ENCODE measurements around the gene PLA2G2E. TPM values are rescaled to one million over a fixed set of nuclear protein-coding genes. Genes with fewer than 3 reads are reported as not detected.

PLA2G2E gene, protein sequence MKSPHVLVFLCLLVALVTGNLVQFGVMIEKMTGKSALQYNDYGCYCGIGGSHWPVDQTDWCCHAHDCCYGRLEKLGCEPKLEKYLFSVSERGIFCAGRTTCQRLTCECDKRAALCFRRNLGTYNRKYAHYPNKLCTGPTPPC
- not detected in 2 replicates for total RNA-seq

DNA sequence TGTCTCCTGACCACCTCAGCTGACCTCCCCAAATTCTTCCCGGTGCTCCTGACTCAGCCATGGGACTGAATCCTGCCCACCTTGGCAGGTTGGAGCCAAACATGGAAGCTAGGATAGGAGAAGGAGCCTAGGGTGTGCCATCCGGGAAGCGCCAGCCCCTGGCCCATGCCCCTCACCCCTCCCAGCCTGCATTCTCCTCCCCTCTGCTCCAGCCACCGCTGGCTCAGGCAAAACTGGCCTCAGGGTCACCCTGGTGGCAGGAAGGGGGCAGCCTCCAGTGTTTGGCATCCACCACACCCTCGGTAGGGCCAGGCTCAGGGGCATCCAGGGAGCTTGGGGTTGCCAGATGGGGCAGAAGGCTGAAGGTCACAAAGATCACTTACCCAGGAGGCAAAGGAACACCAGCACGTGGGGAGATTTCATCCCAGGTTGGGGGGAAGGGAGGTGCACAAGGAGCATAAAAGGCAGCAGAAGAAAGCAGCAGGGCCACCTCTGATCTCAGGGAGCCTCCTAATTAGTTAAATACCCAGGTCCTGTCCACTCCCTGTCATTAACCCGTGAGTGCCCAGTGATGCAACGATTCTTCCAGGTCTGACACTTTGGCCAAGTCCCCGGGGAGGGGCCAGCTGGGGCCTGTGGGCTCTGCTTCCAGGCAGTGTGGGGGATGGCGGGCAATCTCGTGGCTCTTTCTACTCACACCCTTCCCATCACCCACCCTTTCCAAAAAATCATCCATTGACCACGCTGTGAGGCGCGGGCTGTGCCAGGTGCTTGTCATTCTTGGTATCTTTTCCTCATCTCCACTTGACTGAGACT lies at the start of gene PLA2G2E:
PLA2G2E (minus strand) TSS at position 481 of the 816 bp plus-strand sequence; CDS start at position 423, 58 bp downstream.

DNA sequence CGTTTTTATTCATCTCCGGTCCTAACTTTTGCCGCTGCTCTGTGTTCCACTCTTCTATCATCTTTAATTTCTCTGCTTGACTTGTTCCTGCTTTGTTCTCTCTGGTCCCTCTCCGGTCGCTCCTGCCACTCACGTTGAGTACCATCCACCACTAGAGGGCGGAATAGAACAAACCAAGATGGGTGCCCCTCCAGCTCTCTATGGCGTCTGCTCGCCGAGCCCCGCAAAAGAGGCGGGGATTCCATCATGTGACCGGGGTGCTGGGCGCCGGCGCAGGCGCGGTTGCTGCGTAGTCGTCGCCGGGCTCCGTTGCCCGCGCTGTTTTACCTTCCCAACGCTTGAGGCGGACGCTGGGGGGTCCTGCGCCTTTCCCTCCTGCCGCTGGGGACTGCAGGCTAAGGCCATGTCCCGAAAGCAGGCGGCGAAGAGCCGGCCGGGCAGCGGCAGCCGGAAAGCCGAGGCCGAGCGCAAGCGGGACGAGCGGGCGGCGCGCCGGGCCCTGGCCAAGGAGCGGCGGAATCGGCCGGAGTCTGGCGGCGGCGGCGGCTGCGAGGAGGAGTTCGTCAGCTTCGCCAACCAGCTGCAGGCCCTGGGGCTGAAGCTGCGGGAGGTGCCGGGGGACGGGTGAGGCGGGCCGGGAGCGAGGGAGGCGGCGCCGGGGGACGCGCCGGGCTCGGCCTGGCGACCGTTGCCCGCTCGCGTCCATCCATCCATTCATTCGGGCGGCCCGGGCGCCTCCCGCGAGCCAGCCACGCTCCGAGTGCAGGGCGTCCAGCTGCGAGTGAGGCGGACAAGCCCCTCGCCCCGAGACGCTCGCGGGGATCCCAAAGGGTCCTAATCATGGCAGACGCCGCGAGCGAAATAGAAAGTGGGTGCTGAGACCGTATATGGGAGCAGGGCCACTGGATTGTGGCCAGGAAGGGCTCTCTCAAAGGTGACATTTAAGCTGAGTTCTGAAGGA lies 41.0 kb downstream of the PLA2G2E start, which contains the start of gene OTUD3:
OTUD3 (plus strand) TSS at position 285 of the 961 bp plus-strand sequence; CDS start at position 404, 119 bp downstream.

Other genes starting within 250 kb of the PLA2G2E start
- 12.6 and 12.7 TPM in 2 replicates for gene TMCO4, start 123.7 kb downstream of the PLA2G2E start, total RNA-seq
- not detected in 2 replicates for gene RNF186, start 108.3 kb downstream of the PLA2G2E start, total RNA-seq
- 3.6 and 5.3 TPM in 2 replicates for gene OTUD3, start 41.2 kb downstream of the PLA2G2E start, total RNA-seq
- gene PLA2G2A, start 56.0 kb upstream of the PLA2G2E start, total RNA-seq, result not detected in 2 replicates
- gene PLA2G5, start 146.6 kb upstream of the PLA2G2E start, total RNA-seq, result not detected in 2 replicates
- not detected in 2 replicates for gene PLA2G2D, start 195.9 kb upstream of the PLA2G2E start, total RNA-seq
- not detected in 2 replicates for gene PLA2G2F, start 215.7 kb upstream of the PLA2G2E start, total RNA-seq

Measured in vein endothelial cell (primary cell).